CD14-positive monocyte (primary cell): ENCODE data around the gene MCFD2. TPM values are rescaled to one million over a fixed set of nuclear protein-coding genes. Genes with fewer than 3 reads are reported as not detected.

ENCODE experiments used
- DNase-seq, 3 donors: peaks; one replicate each; pipeline ENCODE4 v3.0.0-alpha.2; 2011 to 2022
- H2AFZ ChIP-seq: 2 replicates; pipeline ENCODE4 v1.6.0; 2012; ENCODE audit warnings: mild to moderate bottlenecking, low read depth, low read length, inconsistent platforms; ENCODE audit not compliant: insufficient read depth, poor library complexity, severe bottlenecking
- H3K27ac ChIP-seq, 2 donors: 1 replicate in 1 of 2; 2 replicates in 1 of 2; pipeline ENCODE4 v1.5.1; 2012 to 2013; ENCODE audit warnings: low read length in 2 of 2, control low read depth in 1 of 2, inconsistent platforms in 1 of 2, low read depth in 1 of 2, mild to moderate bottlenecking in 1 of 2
- H3K27me3 ChIP-seq, 2 donors: one replicate each; pipeline versions ENCODE4 v1.6.0 to v1.6.1; 2011 to 2013; ENCODE audit warnings: low read length in 2 of 2; ENCODE audit not compliant: control insufficient read depth in 2 of 2, insufficient read depth in 2 of 2
- H3K36me3 ChIP-seq, 2 donors: replicated peaks in 1 of 2; 1 replicate in 1 of 2; 2 replicates in 1 of 2; pipeline versions ENCODE4 v1.5.1 to v1.6.1; 2012 to 2013; ENCODE audit warnings: low read length in 2 of 2, control low read depth in 1 of 2, inconsistent platforms in 1 of 2, mild to moderate bottlenecking in 1 of 2; ENCODE audit not compliant: insufficient read depth in 2 of 2, control insufficient read depth in 1 of 2
- H3K4me1 ChIP-seq, 2 donors: 1 replicate in 1 of 2; 2 replicates in 1 of 2; pipeline versions ENCODE4 v1.5.1 to v1.6.1; 2012 to 2013; ENCODE audit warnings: low read length in 2 of 2, control low read depth in 1 of 2, inconsistent platforms in 1 of 2, mild to moderate bottlenecking in 1 of 2, moderate library complexity in 1 of 2; ENCODE audit not compliant: insufficient read depth in 2 of 2, control insufficient read depth in 1 of 2
- H3K4me2 ChIP-seq: replicated peaks from 2 replicates; pipeline ENCODE3; 2012; ENCODE audit warnings: low read length, moderate library complexity, mild to moderate bottlenecking; ENCODE audit not compliant: poor library complexity, severe bottlenecking; ENCODE audit errors: extremely low read depth
- H3K4me3 ChIP-seq, 3 experiments: fragments of 200-600 bp in 1 of 3; sonication (generic) in 1 of 3; replicated peaks in 1 of 3; 1 replicate in 2 of 3; 2 replicates in 1 of 3; pipeline ENCODE4 v1.5.1; 2011 to 2013; ENCODE audit warnings: low read length in 3 of 3, mild to moderate bottlenecking in 3 of 3, control low read depth in 2 of 3, low read depth in 2 of 3, inconsistent platforms in 1 of 3, moderate library complexity in 1 of 3
- H3K79me2 ChIP-seq: 2 replicates; pipeline ENCODE4 v1.6.0; 2012; ENCODE audit warnings: mild to moderate bottlenecking, control low read depth, inconsistent platforms, low read length, moderate library complexity; ENCODE audit not compliant: insufficient read depth
- H3K9ac ChIP-seq: 2 replicates; pipeline ENCODE4 v1.6.0; 2017; ENCODE audit warnings: low read length, mild to moderate bottlenecking; ENCODE audit not compliant: insufficient read depth, poor library complexity, severe bottlenecking
- H3K9me3 ChIP-seq, 2 donors: replicated peaks in 1 of 2; 1 replicate in 1 of 2; 2 replicates in 1 of 2; pipeline versions ENCODE4 v1.5.1 to v1.6.1; 2012 to 2013; ENCODE audit warnings: low read length in 2 of 2, control low read depth in 1 of 2; ENCODE audit not compliant: control insufficient read depth in 1 of 2, insufficient read depth in 1 of 2
- H4K20me1 ChIP-seq: 2 replicates; pipeline ENCODE4 v1.6.0; 2012; ENCODE audit warnings: mild to moderate bottlenecking, low read length, control low read depth, moderate library complexity; ENCODE audit not compliant: insufficient read depth
- H3K27ac Mint-ChIP-seq, 7 donors: one replicate each; pipeline ENCODE4 v1.8.0; 2020; ENCODE audit warnings: mild to moderate bottlenecking in 7 of 7, mixed read lengths in 7 of 7, moderate library complexity in 6 of 7, inconsistent platforms in 2 of 7
- H3K27me3 Mint-ChIP-seq, 3 donors: one replicate each; pipeline ENCODE4 v1.8.0; 2021 to 2022; ENCODE audit warnings: low read depth in 3 of 3, mild to moderate bottlenecking in 3 of 3, mixed read lengths in 3 of 3, moderate library complexity in 3 of 3, inconsistent platforms in 1 of 3
- H3K36me3 Mint-ChIP-seq, 2 donors: one replicate each; pipeline ENCODE4 v1.8.0; 2020; ENCODE audit warnings: mixed read lengths in 2 of 2, inconsistent platforms in 1 of 2, mild to moderate bottlenecking in 1 of 2
- H3K4me1 Mint-ChIP-seq: one replicate; pipeline ENCODE4 v1.8.0; 2020; ENCODE audit warnings: mild to moderate bottlenecking, mixed read lengths
- H3K4me3 Mint-ChIP-seq, 2 donors: one replicate each; pipeline ENCODE4 v1.8.0; 2020; ENCODE audit warnings: mild to moderate bottlenecking in 2 of 2, mixed read lengths in 2 of 2, moderate library complexity in 1 of 2
- H3K9me3 Mint-ChIP-seq, 7 donors: one replicate each; pipeline ENCODE4 v1.8.0; 2020 to 2022; ENCODE audit warnings: mixed read lengths in 7 of 7, mild to moderate bottlenecking in 6 of 7, moderate library complexity in 6 of 7, inconsistent platforms in 2 of 7
- WGBS: methylation state at CpG from one replicate; pipeline ENCODE4 v1.1.5; 2013; ENCODE audit warnings: missing lambda C conversion rate; ENCODE audit not compliant: insufficient coverage; 5-methylcytosine and 5-hydroxymethylcytosine counted together
- intact Hi-C, 2 donors: fragments of 100-400 bp; cut with micrococcal nuclease; formaldehyde crosslinking; loops; one replicate each; pipeline versions ENCODE4 v1.15.0 to v1.15.1; 2023
- polyA plus RNA-seq, 3 donors: library from polyadenylated mRNA; depleted of rRNA in 1 of 3; unstranded in 2 of 3; stranded (reverse) in 1 of 3; fragments of 300-500 nt in 2 of 3; fragments of >200 nt in 1 of 3; fragmentation: Illumina TruSeq in 2 of 3; gene quantifications; 1 replicate in 2 of 3; 2 replicates in 1 of 3; pipeline ENCODE4 v1.2.3, GENCODE V29; 2012 to 2021
- TF ChIP-seq, protein P1 (sequence below): fragments of 200-600 bp; IDR thresholded peaks from one replicate; pipeline ENCODE4 v1.8.0; 2022; ENCODE audit warnings: antibody characterized with exemption, mild to moderate bottlenecking

MCFD2 gene
- polyA plus RNA-seq, 3 donors: 23.8 to 38.5 (median 33.6) TPM

- Histone ChIP-seq H3K27ac (no peak overlapping the region), H3K36me3 (no peaks in the 10 kb centered on the region), H3K4me3 (no peak overlapping the region), H4K20me1 (no peaks in the 10 kb centered on the region), H3K9ac (no peak overlapping the region), H3K27me3 (no peaks in the 10 kb centered on the region), H3K79me2 (no peaks in the 10 kb centered on the region), H2AFZ (no peak overlapping the region), H3K4me2 (no peak overlapping the region), H3K9me3 (peaks cover 12 to 16% of the 10 kb centered on the region in 2 donors), H3K4me1 (peaks cover 3 to 6% of the 10 kb centered on the region in 2 donors)
- peaks cover 17% of the 10 kb centered on the region for H3K4me1 Mint-ChIP-seq
- intact Hi-C loops: no loop called here
- TF ChIP-seq, protein P1, sequence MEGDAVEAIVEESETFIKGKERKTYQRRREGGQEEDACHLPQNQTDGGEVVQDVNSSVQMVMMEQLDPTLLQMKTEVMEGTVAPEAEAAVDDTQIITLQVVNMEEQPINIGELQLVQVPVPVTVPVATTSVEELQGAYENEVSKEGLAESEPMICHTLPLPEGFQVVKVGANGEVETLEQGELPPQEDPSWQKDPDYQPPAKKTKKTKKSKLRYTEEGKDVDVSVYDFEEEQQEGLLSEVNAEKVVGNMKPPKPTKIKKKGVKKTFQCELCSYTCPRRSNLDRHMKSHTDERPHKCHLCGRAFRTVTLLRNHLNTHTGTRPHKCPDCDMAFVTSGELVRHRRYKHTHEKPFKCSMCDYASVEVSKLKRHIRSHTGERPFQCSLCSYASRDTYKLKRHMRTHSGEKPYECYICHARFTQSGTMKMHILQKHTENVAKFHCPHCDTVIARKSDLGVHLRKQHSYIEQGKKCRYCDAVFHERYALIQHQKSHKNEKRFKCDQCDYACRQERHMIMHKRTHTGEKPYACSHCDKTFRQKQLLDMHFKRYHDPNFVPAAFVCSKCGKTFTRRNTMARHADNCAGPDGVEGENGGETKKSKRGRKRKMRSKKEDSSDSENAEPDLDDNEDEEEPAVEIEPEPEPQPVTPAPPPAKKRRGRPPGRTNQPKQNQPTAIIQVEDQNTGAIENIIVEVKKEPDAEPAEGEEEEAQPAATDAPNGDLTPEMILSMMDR: no peak
- H3K9me3 Mint-ChIP-seq: peaks cover 10 to 21% (median 13%) of the 10 kb centered on the region in 7 donors
- H3K27me3 Mint-ChIP-seq: peaks cover 0 to 13% (median 7%) of the 10 kb centered on the region in 3 donors
- peak overlapping the region in 1 of 7 donors; percentile 36 for H3K27ac Mint-ChIP-seq
- 82% methylated on average over 2 of the region's 3 CpGs for WGBS
- no peak overlapping the region for H3K4me3 Mint-ChIP-seq
- H3K36me3 Mint-ChIP-seq: no peaks in the 10 kb centered on the region
- no peak for DNase-seq
Measured at GRCh38 chr2:46869621-46870020, 46.0 kb downstream of the MCFD2 start.

GRCh38 chr2:46866770-46867246 lies 48.8 kb downstream of the MCFD2 start:
- TF ChIP-seq, protein P1: no peak
- H3K4me3 ChIP-seq: no peak overlapping the region
- peaks cover 20 to 24% of the 10 kb centered on the region in 2 donors for H3K9me3 ChIP-seq
- no peak overlapping the region for H3K9ac ChIP-seq
- Mint-ChIP-seq H3K9me3 (peaks cover 10 to 28% (median 19%) of the 10 kb centered on the region in 7 donors), H3K27ac (peak overlapping the region in 3 of 7 donors; percentile 36 to 47 (median 44)), H3K36me3 (no peaks in the 10 kb centered on the region), H3K4me1 (peaks cover 10% of the 10 kb centered on the region), H3K27me3 (peaks cover 3 to 6% (median 4%) of the 10 kb centered on the region in 3 donors), H3K4me3 (no peak overlapping the region)
- WGBS: 15% methylated on average over 10 of the region's 11 CpGs
- H3K4me1 ChIP-seq: peaks cover 3 to 6% of the 10 kb centered on the region in 2 donors
- H3K4me2 ChIP-seq: no peak overlapping the region
- no peaks in the 10 kb centered on the region for H3K79me2 ChIP-seq
- no peaks in the 10 kb centered on the region for H3K36me3 ChIP-seq
- H2AFZ ChIP-seq: no peak overlapping the region
- H3K27ac ChIP-seq: no peak overlapping the region
- intact Hi-C loops: no loop called here
- no peaks in the 10 kb centered on the region for H4K20me1 ChIP-seq
- no peaks in the 10 kb centered on the region for H3K27me3 ChIP-seq
- DNase-seq: peak in 2 of 3 donors; percentile 13 to 17
